ENCODE measurements around the gene SEPTIN5.

The SEPTIN5 gene

DNA sequence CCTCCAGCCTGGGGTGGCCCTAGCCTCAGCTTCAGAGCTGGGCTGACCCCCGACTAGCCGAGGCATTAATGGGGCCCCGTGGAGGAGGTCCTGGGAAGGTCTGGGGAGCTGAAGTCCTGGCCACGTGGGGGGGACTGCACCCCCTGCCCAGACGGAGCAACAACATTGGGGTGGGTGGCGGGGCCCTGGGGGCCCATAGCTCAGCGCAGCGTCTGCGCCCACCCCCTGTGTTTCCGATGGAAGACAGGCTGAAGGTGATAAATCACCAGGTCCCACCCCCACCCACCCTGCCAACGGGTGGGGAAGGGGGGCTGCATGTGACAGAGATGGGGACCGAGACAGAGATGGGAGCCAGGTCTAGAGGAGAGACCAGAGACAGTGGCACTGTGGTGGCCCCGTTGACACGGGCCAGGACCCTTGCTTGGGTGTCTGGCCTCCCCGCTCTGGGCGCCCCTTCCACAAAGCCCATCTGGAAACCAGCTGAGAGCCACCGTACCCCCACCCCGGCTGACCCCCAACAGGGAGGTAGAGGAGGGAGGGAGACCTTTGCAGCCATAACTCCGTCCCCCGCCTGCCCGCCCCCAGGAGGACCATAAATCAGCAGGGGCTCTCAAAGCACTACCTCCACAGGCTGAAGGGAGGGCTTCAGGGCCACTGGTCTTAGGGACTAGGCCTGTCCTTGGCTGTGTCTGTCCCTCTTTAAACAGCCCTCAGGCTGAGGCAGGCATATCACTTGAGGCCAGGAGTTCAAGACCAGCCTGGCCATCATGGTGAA is 17.2 kb downstream of the SEPTIN5 start:
- Histone ChIP-seq H3K36me3 (no peaks in the 10 kb centered on the region), H3K4me3 (ENCODE audit: low read depth in 1 of 2, low read length in 1 of 2) (no peak overlapping the region), H3K4me1 (ENCODE audit: control insufficient read depth in 1 of 2, insufficient read depth in 1 of 2, low read depth in 1 of 2, low read length in 1 of 2) (peaks cover 6 to 9% of the 10 kb centered on the region in 2 experiments), H3K9me3 (no peaks in the 10 kb centered on the region), H3K27ac (no peak overlapping the region), H3K27me3 (peaks cover 58% of the 10 kb centered on the region)
- TF ChIP-seq, protein P1, sequence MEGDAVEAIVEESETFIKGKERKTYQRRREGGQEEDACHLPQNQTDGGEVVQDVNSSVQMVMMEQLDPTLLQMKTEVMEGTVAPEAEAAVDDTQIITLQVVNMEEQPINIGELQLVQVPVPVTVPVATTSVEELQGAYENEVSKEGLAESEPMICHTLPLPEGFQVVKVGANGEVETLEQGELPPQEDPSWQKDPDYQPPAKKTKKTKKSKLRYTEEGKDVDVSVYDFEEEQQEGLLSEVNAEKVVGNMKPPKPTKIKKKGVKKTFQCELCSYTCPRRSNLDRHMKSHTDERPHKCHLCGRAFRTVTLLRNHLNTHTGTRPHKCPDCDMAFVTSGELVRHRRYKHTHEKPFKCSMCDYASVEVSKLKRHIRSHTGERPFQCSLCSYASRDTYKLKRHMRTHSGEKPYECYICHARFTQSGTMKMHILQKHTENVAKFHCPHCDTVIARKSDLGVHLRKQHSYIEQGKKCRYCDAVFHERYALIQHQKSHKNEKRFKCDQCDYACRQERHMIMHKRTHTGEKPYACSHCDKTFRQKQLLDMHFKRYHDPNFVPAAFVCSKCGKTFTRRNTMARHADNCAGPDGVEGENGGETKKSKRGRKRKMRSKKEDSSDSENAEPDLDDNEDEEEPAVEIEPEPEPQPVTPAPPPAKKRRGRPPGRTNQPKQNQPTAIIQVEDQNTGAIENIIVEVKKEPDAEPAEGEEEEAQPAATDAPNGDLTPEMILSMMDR (IDR thresholded peaks at IDR 0.05) = no peak

DNA sequence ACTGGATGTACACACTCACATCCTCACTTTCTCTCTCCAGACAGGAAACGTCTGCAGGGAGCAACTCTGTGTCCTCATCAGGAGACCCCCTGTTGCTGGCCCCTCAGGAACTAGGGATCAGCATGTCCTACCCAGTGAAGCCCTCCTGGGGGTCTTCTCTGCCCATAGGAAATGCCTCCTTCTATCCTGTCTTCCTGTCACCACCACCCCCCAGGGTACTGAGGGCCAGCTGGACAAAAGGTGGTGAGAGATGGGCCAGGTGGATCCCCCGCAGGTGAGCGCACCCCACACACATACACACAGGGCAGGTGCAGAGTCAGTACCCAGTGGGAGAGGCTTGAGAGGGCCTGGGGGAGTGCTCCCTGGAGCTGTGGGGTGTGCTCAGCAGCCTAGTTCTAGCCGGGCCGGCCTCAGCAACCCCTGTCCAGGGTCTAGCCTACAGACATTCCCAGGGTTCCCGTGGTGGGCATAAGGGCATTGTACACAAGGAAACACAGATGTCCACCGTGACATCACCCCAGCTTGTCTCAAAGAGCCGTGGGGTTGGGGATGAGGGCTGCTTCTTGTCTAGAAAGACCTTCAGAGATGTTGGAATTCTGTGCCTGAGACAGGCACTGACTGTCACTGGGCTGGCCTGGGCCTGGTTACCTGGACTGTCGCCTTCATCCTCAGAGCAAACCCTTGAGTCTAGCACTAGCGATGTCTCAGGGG is 18.3 kb downstream of the SEPTIN5 start:
- H3K4me1 ChIP-seq (ENCODE audit: control insufficient read depth in 1 of 2, insufficient read depth in 1 of 2, low read depth in 1 of 2, low read length in 1 of 2) = peaks cover 6 to 9% of the 10 kb centered on the region in 2 experiments
- no peaks in the 10 kb centered on the region for H3K9me3 ChIP-seq
- TF ChIP-seq, protein P1 (IDR thresholded peaks at IDR 0.05) = no peak
- no peak overlapping the region for H3K27ac ChIP-seq
- H3K27me3 ChIP-seq = peaks cover 58% of the 10 kb centered on the region
- no peak overlapping the region for H3K4me3 ChIP-seq (ENCODE audit: low read depth in 1 of 2, low read length in 1 of 2)
- no peaks in the 10 kb centered on the region for H3K36me3 ChIP-seq

DNA sequence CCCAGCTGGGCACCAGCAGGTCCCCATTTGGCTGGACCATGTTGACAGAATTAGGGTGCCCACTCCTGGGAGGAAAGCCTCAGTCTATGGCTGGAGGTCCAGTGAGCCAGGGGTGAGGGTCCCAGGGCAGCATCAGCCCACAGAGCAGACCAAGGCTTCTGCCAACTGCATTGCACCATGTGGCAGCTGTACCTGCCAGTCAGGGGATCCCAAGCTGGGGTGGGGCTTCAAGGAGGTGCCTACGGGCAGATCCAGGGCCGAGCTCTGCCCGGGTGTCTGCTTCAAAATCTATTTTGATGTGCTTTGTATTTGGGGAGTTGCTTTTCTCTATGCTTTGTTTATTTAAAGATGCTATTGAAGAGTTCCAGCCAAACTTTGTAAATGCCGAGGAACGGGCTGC is 19.5 kb downstream of the SEPTIN5 start:
- Histone ChIP-seq H3K27me3 (peaks cover 49% of the 10 kb centered on the region), H3K4me3 (ENCODE audit: low read depth in 1 of 2, low read length in 1 of 2) (no peak overlapping the region), H3K36me3 (no peaks in the 10 kb centered on the region), H3K27ac (no peak overlapping the region), H3K4me1 (ENCODE audit: control insufficient read depth in 1 of 2, insufficient read depth in 1 of 2, low read depth in 1 of 2, low read length in 1 of 2) (peaks cover 6 to 9% of the 10 kb centered on the region in 2 experiments), H3K9me3 (no peaks in the 10 kb centered on the region)
- TF ChIP-seq, protein P1 (IDR thresholded peaks at IDR 0.05) = no peak

DNA sequence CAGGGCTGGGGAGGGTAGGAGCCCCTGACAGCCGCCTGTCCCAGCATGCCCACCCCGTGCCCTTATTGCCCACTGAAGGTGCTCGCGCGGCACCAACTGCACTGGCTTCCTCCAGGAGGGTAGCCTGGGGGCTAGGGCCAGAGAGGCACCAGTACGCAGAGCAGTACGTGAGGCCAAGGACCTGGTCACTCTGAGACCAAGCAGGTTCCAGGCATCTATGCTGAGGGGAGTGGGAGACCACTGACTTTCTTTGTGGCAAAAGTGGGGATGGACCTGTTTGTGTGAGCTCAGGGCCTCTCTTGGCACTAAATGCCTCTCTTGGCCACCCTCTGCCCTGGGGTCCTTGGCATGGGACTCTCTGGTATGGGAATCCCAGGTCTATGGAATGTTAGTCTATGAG is 19.9 kb downstream of the SEPTIN5 start:
- Histone ChIP-seq H3K9me3 (no peaks in the 10 kb centered on the region), H3K27ac (no peak overlapping the region), H3K4me3 (ENCODE audit: low read depth in 1 of 2, low read length in 1 of 2) (no peak overlapping the region), H3K36me3 (no peaks in the 10 kb centered on the region), H3K4me1 (ENCODE audit: control insufficient read depth in 1 of 2, insufficient read depth in 1 of 2, low read depth in 1 of 2, low read length in 1 of 2) (peaks cover 6 to 9% of the 10 kb centered on the region in 2 experiments), H3K27me3 (peaks cover 49% of the 10 kb centered on the region)
- TF ChIP-seq, protein P1 (IDR thresholded peaks at IDR 0.05) = no peak

DNA sequence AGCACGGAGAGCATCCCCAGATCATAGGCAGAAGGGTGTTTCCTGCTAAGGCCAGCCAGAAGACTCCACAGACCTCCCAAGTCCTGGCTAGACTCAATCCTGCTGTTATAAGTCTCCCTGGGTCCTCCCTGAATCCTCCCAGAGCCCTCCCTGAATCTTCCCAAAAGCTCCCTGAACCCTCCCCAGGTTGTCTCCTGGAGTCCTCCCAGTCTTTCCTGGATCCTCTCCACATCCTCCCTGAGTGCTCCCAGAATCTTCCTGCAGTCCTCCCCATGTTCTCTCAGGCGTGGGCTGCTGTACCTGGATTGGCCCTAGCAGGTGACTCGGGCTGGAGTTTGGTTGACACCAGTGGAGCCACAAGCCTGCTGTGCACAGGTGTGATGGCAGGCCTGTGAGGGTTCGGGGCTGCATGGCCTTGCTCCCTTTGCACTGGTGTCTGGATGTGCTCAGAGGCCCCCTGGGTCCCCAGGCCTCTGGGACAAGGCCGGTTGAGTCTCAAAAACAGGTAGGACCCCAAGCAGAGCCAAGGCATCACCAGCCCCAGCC is 20.6 kb downstream of the SEPTIN5 start:
- TF ChIP-seq, protein P1 (IDR thresholded peaks at IDR 0.05) = no peak
- Histone ChIP-seq H3K4me3 (ENCODE audit: low read depth in 1 of 2, low read length in 1 of 2) (no peak overlapping the region), H3K36me3 (no peaks in the 10 kb centered on the region), H3K27ac (no peak overlapping the region), H3K4me1 (ENCODE audit: control insufficient read depth in 1 of 2, insufficient read depth in 1 of 2, low read depth in 1 of 2, low read length in 1 of 2) (peaks cover 6 to 9% of the 10 kb centered on the region in 2 experiments), H3K9me3 (no peaks in the 10 kb centered on the region), H3K27me3 (peaks cover 46% of the 10 kb centered on the region)

Data from neutrophil (primary cell).